IPS-18c (cell line): Measurements from ENCODE around the gene VWA8.
A peak's percentile ranks its signal among the peaks of the same experiment; 100 is the strongest.
"Not testable (repeated sequence)": the region's sequence is repeated elsewhere in the genome, so short reads cannot be mapped to it uniquely, and the experiment has no call there.

Source experiments
- H3K4me3 ChIP-seq: 2 replicates; pipeline ENCODE4 v1.7.0; 2013; ENCODE audit warnings: low read depth, mild to moderate bottlenecking, low read length, moderate library complexity; ENCODE audit not compliant: insufficient read depth
- H3K9me3 ChIP-seq: one replicate; pipeline ENCODE4 v1.6.1; 2013; ENCODE audit warnings: mild to moderate bottlenecking, low read length, moderate library complexity; ENCODE audit not compliant: control insufficient read depth, insufficient read depth

Gene VWA8

GRCh38 chr13:41973247-41973741 is 12.4 kb upstream of the VWA8 start:
- Histone ChIP-seq H3K4me3 (no peak overlapping the region), H3K9me3 (no peaks in the 10 kb centered on the region)

- no peaks in the 10 kb centered on the region for H3K9me3 ChIP-seq
- no peak overlapping the region for H3K4me3 ChIP-seq
These were observed 10.9 kb upstream of the VWA8 start for GRCh38 chr13:41971848-41972247.

- no peak overlapping the region for H3K4me3 ChIP-seq
- no peaks in the 10 kb centered on the region for H3K9me3 ChIP-seq
These were observed 10.0 kb upstream of the VWA8 start for GRCh38 chr13:41970918-41971317.

GRCh38 chr13:41970022-41970421 is 9.1 kb upstream of the VWA8 start:
- Histone ChIP-seq H3K4me3 (no peak overlapping the region), H3K9me3 (no peaks in the 10 kb centered on the region)

GRCh38 chr13:41969072-41969471 is 8.2 kb upstream of the VWA8 start:
- Histone ChIP-seq H3K4me3 (no peak overlapping the region), H3K9me3 (no peaks in the 10 kb centered on the region)

GRCh38 chr13:41966671-41967070 is 5.8 kb upstream of the VWA8 start:
- no peak overlapping the region for H3K4me3 ChIP-seq
- H3K9me3 ChIP-seq = no peaks in the 10 kb centered on the region

GRCh38 chr13:41962994-41963393 is 2.1 kb upstream of the VWA8 start:
- Histone ChIP-seq H3K4me3 (no peak overlapping the region), H3K9me3 (no peaks in the 10 kb centered on the region)

GRCh38 chr13:41961466-41961760 is 504 bp upstream of the VWA8 start:
- no peaks in the 10 kb centered on the region for H3K9me3 ChIP-seq
- peak overlapping the region; percentile 87 for H3K4me3 ChIP-seq

- Histone ChIP-seq H3K4me3 (peak overlapping the region; percentile 87), H3K9me3 (no peaks in the 10 kb centered on the region)
These were observed 685 bp downstream of the VWA8 start for GRCh38 chr13:41960211-41960636.

- H3K9me3 ChIP-seq = no peaks in the 10 kb centered on the region
- H3K4me3 ChIP-seq = no peak overlapping the region
These were observed 4.6 kb downstream of the VWA8 start for GRCh38 chr13:41956272-41956671.

- Histone ChIP-seq H3K4me3 (no peak overlapping the region), H3K9me3 (no peaks in the 10 kb centered on the region)
These were observed 5.3 kb downstream of the VWA8 start for GRCh38 chr13:41955605-41956004.

- Histone ChIP-seq H3K9me3 (no peaks in the 10 kb centered on the region), H3K4me3 (no peak overlapping the region)
These were observed 6.7 kb downstream of the VWA8 start for GRCh38 chr13:41954226-41954625.

- H3K4me3 ChIP-seq = no peak overlapping the region
- H3K9me3 ChIP-seq = no peaks in the 10 kb centered on the region
These were observed 8.2 kb downstream of the VWA8 start for GRCh38 chr13:41952749-41953148.

GRCh38 chr13:41949104-41949503 is 11.8 kb downstream of the VWA8 start:
- H3K9me3 ChIP-seq, H3K4me3 ChIP-seq: not testable (repeated sequence)

- no peak overlapping the region for H3K4me3 ChIP-seq
These were observed 15.0 kb downstream of the VWA8 start for GRCh38 chr13:41945926-41946325.

GRCh38 chr13:41944635-41945397 is 16.1 kb downstream of the VWA8 start:
- no peaks in the 10 kb centered on the region for H3K9me3 ChIP-seq

More at GRCh38 chr13:41945926-41946325, 15.0 kb downstream of the VWA8 start:
- H3K9me3 ChIP-seq = no peaks in the 10 kb centered on the region

GRCh38 chr13:41944229-41944628 is 16.7 kb downstream of the VWA8 start:
- H3K4me3 ChIP-seq = no peak overlapping the region
- H3K9me3 ChIP-seq = no peaks in the 10 kb centered on the region

More at GRCh38 chr13:41944635-41945397, 16.1 kb downstream of the VWA8 start:
- no peak overlapping the region for H3K4me3 ChIP-seq

- Histone ChIP-seq H3K4me3 (no peak overlapping the region), H3K9me3 (no peaks in the 10 kb centered on the region)
These were observed 18.3 kb downstream of the VWA8 start for GRCh38 chr13:41942462-41943094.
